ENCODE results near the gene EFNB1. TPM values are rescaled to one million over a fixed set of nuclear protein-coding genes. Genes with fewer than 3 reads are reported as not detected.

EFNB1 gene
- total RNA-seq, 2 donors from 2014 or later: 2.8 to 4.1 TPM

DNA sequence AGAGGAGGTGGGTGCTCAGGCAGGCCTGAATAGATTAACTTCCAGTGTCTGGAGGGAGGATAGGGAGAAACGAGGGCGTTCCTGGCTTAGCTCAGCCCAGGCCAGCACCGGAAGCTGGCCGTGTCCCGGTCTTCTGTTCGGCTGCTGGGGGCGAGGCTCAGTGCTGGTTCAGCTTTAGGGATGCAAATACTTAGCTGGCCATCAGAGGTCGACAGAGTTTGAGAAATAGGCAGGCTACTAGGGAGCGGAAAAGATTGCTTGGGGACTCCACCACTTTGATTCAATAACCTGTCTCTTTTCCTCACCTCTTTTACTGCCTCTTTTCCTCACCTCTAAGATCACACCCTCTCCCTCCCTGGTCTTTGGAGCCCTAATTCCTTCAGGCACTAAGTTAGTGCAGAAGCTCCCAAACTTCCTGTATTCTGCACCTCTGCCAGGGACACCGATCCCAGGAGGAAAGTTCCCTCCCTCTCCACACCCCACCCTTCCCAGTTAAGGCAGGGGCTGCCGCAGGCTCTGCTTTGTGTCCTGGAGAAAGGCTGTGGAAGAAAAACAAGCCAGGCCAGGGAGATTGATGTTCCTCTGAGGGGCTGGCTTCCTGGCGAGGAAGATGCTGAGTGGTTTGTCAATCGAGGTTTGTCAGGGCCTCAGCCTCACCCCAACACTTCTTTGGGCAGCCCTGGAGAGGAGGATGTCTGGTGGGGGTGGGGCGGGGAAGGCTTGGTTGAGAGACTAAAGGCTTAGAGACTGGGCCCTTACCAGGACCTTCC, 6.0 kb upstream of the EFNB1 start:
- Mint-ChIP-seq H3K27ac (peak overlapping the region; percentile 33), H3K4me3 (no peak overlapping the region), H3K27me3 (no peaks in the 10 kb centered on the region), H3K4me1 (no peaks in the 10 kb centered on the region), H3K36me3 (ENCODE audit: low read depth) (no peaks in the 10 kb centered on the region), H3K9me3 (no peaks in the 10 kb centered on the region)
- ATAC-seq (replicated peaks): peak; percentile 57

DNA sequence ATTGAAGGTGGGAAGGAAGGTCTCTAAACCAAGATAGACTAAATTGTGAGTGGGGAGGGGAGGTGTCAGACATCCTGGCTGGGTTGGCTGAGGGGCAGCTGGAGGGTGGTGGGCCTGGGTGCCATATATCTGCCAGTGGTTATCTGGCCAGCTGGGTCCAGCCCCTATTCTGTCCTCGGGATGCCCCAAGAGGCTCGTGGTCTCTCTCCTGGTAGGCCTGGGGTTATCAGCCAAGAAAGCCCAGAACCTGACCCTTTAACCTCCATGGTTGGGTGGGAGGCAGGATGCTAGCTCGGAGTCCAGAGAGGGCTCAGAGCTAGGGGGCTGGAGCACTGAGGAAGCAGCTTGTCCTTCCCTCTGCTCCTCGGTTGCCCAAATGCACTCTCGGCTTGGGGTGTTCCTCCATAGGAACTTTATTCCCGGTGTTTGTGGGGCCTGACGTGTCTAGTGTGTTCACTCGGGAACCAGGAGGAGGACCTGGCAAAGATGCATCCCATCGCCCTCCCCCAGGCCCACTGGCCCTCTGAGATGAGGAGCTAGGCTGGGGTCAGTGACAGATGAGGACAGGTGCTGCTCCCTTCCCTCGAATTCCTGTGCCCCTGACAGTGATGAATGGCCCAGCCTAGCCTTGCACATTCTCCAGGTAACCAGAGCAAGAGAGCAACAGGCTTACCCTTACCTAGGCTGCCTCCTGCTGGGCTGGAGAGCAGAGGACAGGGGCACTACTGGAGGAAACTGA, 5.2 kb upstream of the EFNB1 start:
- no peak overlapping the region for H3K4me3 Mint-ChIP-seq
- no peaks in the 10 kb centered on the region for H3K9me3 Mint-ChIP-seq
- H3K27ac Mint-ChIP-seq: no peak overlapping the region
- no peaks in the 10 kb centered on the region for H3K27me3 Mint-ChIP-seq
- peaks cover 3% of the 10 kb centered on the region for H3K4me1 Mint-ChIP-seq
- H3K36me3 Mint-ChIP-seq (ENCODE audit: low read depth): no peaks in the 10 kb centered on the region
- no peak for ATAC-seq (replicated peaks)

DNA sequence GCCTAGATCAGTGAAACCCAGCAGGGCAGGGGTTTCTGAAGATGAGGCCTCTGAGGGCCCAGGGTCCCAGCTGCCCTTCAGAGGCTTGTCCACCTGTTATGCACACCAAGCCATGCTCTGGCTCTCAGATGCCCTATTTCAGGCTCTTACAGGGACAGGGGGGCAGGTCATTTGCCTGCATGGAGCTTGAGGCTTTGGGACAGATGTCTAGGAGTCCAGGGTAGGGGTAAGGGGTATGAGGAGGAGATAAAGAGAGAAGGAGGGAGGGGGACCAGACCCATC, 4.7 kb upstream of the EFNB1 start:
- ATAC-seq (replicated peaks): no peak
- Mint-ChIP-seq H3K9me3 (no peaks in the 10 kb centered on the region), H3K36me3 (ENCODE audit: low read depth) (no peaks in the 10 kb centered on the region), H3K27me3 (no peaks in the 10 kb centered on the region), H3K27ac (no peak overlapping the region), H3K4me3 (no peak overlapping the region), H3K4me1 (peaks cover 4% of the 10 kb centered on the region)

DNA sequence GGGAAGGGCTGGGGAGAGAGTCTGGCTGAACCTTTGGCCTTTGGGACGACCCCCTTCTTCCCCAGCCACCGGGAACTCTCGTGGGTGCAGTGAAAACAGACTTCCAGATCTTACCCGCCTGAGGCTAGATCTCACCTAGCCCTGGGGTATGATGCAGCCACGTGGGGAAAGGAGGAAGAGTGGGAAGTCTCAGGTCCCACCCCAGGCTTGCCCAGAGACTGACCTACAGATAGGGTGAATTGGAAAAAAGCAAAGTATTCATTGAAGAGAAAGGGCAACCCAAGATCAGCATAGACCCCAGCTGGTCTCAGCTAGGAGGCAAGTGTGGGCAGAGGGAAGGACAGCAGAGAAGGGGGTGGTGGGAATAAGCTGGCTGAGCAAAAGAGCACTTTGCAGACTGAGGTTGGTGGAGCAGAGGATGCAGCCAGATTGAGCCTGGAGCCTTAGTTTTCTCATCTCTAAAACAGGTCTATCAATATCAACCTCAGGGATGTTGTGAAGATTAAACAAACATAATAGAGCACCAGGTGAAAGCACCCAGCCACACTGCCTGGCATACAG, 4.2 kb upstream of the EFNB1 start:
- peaks cover 4% of the 10 kb centered on the region for H3K4me1 Mint-ChIP-seq
- no peak overlapping the region for H3K4me3 Mint-ChIP-seq
- no peak for ATAC-seq (replicated peaks)
- no peaks in the 10 kb centered on the region for H3K36me3 Mint-ChIP-seq (ENCODE audit: low read depth)
- no peaks in the 10 kb centered on the region for H3K9me3 Mint-ChIP-seq
- no peak overlapping the region for H3K27ac Mint-ChIP-seq
- no peaks in the 10 kb centered on the region for H3K27me3 Mint-ChIP-seq

DNA sequence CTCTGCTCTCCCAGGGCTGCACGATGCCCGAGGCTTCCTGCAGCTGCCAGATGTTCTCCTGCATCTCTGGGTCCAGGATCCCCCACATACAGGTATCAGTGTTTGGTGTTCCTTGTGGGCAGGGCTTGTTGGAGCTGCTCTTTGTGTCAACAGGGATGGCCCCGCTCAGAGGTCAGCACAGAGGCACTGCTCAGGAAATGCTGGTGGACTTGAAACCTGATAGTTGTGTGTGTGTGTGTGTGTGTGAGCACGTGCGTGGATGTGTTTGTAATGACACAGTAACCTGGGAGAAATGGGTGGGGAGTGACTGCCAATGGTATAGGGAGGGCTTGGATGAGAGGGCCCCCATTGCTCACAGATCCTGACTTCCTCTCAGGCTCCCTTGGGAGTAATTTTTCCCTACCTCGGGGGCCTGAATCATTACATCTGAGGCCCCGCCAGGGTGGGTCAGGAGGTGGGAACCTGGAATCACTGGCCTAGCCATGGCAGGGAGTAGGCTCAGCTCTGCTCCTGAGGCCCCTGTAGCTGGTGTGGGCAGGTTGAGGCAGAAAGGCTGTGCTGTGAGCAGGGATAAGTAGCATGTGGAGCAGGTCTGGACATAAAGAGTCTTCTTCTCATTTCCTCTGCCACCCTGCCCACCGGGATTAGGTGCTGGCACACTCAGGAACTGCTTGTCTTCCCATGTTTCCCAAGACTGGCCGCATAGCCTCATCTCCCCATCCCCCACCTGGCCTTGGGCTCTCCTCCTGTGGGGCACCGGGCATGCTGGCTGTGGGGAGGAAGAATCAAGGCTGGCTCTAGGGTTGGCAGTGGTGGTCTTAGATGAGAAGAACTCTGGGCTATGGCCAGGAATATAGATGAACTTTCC, 2.5 kb upstream of the EFNB1 start:
- no peaks in the 10 kb centered on the region for H3K27me3 Mint-ChIP-seq
- H3K27ac Mint-ChIP-seq: no peak overlapping the region
- H3K36me3 Mint-ChIP-seq (ENCODE audit: low read depth): no peaks in the 10 kb centered on the region
- H3K4me3 Mint-ChIP-seq: no peak overlapping the region
- ATAC-seq (replicated peaks): no peak
- H3K9me3 Mint-ChIP-seq: no peaks in the 10 kb centered on the region
- H3K4me1 Mint-ChIP-seq: peaks cover 4% of the 10 kb centered on the region

DNA sequence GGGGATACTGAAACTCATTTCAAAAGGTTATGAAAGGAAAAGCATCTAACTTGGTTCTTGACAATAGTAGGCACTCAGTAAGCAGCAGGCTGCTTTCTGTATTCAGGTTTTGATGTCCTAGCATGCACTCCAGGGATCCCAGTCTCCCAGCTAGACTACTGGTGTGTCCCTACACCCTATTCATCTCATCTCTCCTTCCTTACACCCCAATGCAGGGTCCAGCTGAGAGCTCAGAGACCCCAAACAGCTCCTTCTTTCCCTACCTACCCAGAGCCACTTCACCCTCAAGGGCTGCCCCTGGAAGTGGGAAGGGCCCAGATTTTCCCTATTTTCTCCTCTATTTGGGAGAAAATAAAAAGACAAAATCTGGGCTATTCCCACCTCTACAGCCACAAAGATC, 1.6 kb upstream of the EFNB1 start:
- no peaks in the 10 kb centered on the region for H3K9me3 Mint-ChIP-seq
- H3K4me1 Mint-ChIP-seq: peaks cover 8% of the 10 kb centered on the region
- ATAC-seq (replicated peaks): no peak
- H3K27me3 Mint-ChIP-seq: no peaks in the 10 kb centered on the region
- no peak overlapping the region for H3K27ac Mint-ChIP-seq
- peak overlapping the region; percentile 90 for H3K4me3 Mint-ChIP-seq
- no peaks in the 10 kb centered on the region for H3K36me3 Mint-ChIP-seq (ENCODE audit: low read depth)

DNA sequence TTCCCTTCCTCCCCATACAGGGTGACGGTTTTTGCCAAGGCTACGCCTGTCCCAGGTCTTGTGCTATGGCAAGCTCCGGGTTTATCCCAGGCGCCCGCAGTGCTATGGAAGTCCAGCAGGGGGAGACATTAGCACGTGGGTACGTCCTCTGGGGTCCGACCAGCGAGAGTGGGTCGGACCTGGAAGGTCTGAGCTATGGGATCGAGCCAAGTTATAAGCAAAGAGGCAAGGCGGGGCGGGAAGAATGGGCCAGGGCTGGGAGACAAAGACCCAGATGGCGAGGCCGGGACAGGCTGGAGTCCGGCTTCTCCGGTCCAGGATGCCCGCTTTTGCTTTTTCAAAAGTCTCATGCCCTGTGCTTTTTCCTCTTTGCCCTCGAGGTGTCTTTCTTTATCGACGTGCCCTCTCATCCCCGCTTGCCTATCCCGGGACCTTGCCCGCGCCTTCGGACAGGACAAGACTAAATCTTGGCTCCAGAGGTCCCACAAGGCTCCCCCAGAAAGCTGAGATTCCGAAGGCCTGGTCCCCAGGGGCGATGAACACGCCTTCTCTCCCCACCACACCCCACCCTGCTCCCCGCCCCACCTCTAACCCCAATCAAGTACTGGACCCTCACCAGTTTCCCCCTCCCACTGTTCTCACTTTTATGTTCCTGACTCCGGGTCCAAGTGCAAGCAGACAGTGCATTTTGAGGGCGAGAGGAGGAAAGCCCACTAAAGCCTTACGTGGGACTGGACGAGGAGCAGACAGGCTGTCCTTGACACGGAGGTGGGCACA, 785 bp upstream of the EFNB1 start:
- Mint-ChIP-seq H3K9me3 (no peaks in the 10 kb centered on the region), H3K27ac (peak overlapping the region; percentile 82), H3K4me1 (peaks cover 9% of the 10 kb centered on the region), H3K4me3 (peak overlapping the region; percentile 90), H3K36me3 (ENCODE audit: low read depth) (no peaks in the 10 kb centered on the region), H3K27me3 (no peaks in the 10 kb centered on the region)
- ATAC-seq (replicated peaks): peak; percentile 43

DNA sequence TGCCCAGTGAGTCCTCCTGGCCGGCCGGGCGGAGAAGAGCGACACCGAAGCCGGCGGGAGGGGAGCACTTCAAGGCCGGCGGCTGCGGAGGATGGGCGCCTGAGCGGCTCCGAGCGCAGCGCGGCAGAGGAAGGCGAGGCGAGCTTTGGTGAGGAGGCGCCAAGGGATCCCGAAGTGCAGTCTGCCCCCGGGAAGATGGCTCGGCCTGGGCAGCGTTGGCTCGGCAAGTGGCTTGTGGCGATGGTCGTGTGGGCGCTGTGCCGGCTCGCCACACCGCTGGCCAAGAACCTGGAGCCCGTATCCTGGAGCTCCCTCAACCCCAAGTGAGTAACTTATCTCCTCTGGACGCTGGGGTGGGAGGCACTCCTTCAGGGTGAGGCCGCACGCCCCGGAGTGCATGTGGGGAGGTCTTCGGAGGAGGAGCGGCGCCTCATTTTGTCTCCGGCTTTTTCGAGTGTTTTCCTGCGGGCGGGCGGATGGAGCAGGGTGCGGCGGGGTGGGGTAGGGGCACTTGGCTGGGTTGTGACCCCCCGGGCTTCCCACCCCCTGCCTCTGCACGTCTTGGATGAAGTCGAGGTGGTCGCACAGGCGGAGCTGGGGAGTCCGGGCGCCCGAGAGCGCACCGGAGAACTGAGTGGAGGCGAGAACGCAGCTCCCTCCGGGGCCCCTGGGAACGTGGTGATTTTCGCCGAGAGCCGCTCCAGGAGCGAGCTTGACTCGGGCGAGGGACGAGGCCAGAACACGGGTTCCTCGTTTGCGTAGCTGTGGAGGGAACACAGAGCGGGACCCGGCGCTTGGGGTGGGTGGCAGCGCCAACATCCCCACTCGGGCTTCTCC, 979 bp downstream of the EFNB1 start:
- ATAC-seq (replicated peaks): no peak
- Mint-ChIP-seq H3K4me1 (peaks cover 9% of the 10 kb centered on the region), H3K27ac (no peak overlapping the region), H3K4me3 (peak overlapping the region; percentile 90), H3K36me3 (ENCODE audit: low read depth) (no peaks in the 10 kb centered on the region), H3K27me3 (no peaks in the 10 kb centered on the region), H3K9me3 (no peaks in the 10 kb centered on the region)

DNA sequence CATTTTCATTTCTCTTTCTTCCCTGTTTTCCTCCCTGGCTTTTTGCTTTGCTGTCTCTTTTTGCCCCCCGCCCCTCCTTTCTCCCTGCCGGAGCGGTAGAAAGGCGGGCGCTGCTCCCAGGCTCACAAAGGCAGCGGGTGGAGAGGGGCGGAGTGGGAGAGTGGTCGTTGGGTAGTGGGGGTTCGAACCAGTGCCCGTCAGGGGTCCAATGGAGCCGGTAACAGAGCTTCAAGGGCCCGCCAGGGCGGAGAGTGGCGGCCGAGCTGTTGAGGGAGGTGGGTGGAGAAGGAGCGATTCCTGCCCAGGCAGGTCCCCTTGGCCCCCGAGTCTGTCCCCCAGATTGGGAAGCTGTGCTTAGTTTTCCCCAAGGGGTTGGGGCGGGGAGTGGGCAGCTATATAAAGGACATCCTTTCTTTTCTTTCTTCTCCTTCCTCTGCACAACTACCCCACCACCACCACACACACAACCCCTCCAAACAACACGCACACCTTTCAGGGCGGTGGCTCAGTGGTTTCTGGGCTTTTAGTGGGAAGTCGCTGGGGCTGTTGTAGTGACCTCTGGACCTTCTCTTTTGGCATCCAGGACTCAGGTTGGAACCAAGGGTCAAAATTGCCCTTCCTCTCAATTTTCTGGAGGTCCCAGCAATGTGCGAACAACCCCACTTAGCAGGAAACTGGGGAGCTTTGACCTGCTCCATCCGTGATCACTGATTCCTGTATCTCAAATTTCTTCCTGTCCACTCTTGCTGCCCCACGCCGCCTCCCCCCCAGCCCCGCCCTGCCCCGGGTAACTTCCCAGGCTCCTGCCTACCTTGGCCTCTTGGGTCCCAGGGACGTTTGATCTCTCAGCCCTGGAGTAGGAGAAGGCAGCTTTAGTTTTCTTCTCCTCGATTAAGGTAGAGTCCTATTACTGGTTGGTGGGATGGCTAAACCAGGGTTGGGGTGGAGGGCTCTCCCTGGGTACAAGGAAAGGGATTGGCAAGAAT, 1.9 kb downstream of the EFNB1 start:
- Mint-ChIP-seq H3K4me3 (peak overlapping the region; percentile 90), H3K36me3 (ENCODE audit: low read depth) (no peaks in the 10 kb centered on the region), H3K27ac (no peak overlapping the region), H3K4me1 (peaks cover 9% of the 10 kb centered on the region), H3K9me3 (no peaks in the 10 kb centered on the region), H3K27me3 (no peaks in the 10 kb centered on the region)
- no peak for ATAC-seq (replicated peaks)

DNA sequence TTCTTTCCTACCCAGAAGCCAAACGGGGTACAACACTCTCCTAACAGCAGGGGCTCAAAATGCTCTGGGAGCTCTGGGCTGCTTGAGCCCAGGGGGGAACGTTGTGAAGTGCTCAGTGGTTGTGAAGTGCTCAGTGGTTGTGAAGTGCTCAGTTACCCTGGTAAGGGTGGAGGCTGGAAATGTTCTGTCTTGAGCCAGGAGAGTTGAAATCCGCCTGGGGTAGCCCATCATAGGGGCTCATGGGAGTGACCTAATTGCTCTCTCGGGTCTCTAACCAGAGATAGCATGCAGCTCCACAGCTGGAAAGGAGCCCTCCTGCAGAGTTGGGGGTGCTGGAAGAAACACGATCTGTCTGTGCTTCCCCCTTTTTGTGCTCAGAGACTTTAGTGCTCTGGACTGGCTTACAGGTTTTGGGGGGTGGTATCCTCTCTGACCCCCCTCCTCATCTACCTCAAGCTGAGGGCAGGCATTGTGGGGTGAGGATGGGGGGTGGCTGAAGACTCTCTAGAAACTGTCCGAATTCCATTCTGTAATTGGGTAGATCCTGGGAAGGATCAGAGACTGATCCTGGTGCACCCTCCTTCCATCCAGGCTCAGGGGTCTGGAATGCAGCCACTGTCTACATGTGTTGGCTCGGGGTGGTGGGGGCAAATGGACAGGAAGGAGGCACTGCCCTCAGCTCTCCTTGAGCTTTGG, 2.7 kb downstream of the EFNB1 start:
- ATAC-seq (replicated peaks): no peak
- Mint-ChIP-seq H3K36me3 (ENCODE audit: low read depth) (no peaks in the 10 kb centered on the region), H3K4me3 (peak overlapping the region; percentile 90), H3K9me3 (no peaks in the 10 kb centered on the region), H3K27ac (no peak overlapping the region), H3K4me1 (peaks cover 9% of the 10 kb centered on the region), H3K27me3 (no peaks in the 10 kb centered on the region)

DNA sequence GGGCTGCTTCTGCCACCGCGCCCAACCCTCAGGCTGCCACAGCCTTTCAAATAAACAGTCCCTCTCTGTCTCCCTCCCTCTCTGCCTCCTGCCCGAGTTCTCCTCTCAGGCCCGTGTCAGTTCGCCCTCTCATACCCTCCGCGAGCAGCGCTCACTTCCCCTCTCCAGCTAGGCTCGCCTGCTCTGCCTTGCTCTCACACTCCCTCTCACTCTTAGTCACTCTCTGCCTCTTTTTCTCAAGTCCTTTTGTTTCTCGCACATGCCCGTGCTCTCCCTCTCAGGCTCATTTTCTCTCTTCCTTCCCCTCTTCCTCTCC, 3.2 kb downstream of the EFNB1 start:
- Mint-ChIP-seq H3K36me3 (ENCODE audit: low read depth) (no peaks in the 10 kb centered on the region), H3K27me3 (no peaks in the 10 kb centered on the region), H3K4me3 (peak overlapping the region; percentile 90), H3K27ac (no peak overlapping the region), H3K4me1 (peaks cover 13% of the 10 kb centered on the region), H3K9me3 (no peaks in the 10 kb centered on the region)
- peak; percentile 26 for ATAC-seq (replicated peaks)
